Stimulated activated CD8-positive, alpha-beta memory T cell treated with anti-CD3 and anti-CD28 coated beads, Interleukin-15, amount 100 ng/mL, for 1 hour (primary cell): ENCODE results near the gene TDP2.
"Not testable (repeated sequence)": the region's sequence is repeated elsewhere in the genome, so short reads cannot be mapped to it uniquely, and the experiment has no call there.

Source experiments
- DNase-seq: peaks from one replicate; pipeline ENCODE4 v3.0.0-alpha.2; 2020; ENCODE audit warnings: low read depth

TDP2 gene

GRCh38 chr6:24680582-24680981 is 13.9 kb upstream of the TDP2 start:
- DNase-seq = no peak

GRCh38 chr6:24678792-24679352 is 12.2 kb upstream of the TDP2 start:
- DNase-seq = not testable (repeated sequence)

DNA sequence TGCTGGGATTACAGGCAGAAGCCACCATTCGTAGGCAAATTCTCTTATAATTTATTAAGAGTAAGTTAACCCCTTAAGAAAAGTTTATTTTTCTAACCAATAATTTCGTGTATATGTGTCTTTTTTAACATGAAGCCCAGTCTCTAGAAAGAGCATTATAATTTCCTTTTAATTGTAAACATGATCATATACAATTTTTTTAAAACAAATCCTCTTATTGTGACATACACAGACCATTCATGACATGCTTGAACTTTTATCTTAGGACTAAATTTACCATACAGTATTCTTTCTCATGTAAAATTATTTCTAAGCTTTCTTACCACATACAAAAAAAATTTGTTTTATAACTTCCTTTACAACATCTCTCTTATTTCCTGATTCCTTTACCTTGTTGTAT is 6.9 kb upstream of the TDP2 start:
- DNase-seq = no peak

DNA sequence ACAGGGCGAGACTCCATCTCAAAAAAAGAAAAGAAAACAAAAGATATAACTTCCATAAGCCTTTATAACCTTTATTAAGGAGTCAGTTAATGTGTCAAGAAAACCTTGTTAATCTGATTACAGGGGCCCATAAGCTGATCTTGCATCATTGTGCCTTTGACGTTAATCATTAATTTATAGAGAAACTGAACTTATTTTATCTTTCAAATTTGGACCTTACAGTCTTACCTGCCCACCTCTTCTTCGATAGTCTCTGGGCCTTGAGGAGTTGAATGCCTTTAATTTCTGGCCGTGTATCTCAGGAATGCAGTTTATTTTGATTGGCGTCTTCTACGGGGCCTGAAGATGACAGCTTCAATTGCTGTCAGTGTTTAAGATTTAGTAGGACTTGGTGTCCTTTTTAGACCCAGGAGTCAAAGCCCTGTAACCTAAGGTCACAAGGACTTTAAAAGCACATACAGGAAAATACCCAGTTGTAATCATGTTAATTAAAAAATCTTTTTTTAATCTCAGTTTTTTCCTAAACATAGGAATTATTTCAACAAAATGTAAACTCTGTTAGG is 6.0 kb upstream of the TDP2 start:
- no peak for DNase-seq

GRCh38 chr6:24671077-24671476 is 4.4 kb upstream of the TDP2 start:
- DNase-seq = not testable (repeated sequence)

DNA sequence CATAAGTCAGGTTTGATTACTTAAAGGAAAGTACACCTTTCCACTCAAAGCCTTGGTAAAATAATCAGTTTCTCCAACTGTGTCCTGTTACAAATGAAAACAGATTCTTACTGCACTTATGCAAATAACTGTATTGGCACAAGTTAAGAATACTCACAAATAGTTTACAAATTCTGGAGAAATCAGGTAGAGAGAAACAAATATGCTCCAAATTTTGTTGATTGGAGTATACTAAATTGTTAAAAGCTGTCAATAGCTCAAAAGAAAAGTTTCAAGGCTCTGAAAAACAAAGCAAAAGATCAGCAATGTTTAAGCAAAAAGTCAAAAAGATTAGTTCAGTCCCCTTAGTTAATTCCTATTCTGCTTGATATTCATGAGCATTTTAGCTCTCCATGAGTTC is 3.8 kb upstream of the TDP2 start:
- DNase-seq = not testable (repeated sequence)

DNA sequence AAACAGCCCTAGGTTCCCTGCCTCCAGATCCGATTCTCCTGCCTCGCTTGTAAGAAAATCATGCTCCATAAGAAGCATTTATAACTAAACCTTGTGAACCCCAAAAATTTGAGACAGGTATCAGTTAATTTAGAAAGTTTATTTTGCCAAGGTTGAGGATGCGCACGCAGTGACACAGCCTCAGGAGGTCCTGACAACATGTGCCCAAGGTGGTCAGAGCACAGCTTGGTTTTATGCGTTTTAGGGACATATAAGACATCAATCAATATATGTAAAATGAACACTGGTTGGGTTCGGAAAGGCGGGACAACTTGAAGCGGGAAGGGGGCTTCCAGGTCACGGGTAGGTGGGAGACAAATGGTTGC is 2.3 kb upstream of the TDP2 start:
- no peak for DNase-seq

DNA sequence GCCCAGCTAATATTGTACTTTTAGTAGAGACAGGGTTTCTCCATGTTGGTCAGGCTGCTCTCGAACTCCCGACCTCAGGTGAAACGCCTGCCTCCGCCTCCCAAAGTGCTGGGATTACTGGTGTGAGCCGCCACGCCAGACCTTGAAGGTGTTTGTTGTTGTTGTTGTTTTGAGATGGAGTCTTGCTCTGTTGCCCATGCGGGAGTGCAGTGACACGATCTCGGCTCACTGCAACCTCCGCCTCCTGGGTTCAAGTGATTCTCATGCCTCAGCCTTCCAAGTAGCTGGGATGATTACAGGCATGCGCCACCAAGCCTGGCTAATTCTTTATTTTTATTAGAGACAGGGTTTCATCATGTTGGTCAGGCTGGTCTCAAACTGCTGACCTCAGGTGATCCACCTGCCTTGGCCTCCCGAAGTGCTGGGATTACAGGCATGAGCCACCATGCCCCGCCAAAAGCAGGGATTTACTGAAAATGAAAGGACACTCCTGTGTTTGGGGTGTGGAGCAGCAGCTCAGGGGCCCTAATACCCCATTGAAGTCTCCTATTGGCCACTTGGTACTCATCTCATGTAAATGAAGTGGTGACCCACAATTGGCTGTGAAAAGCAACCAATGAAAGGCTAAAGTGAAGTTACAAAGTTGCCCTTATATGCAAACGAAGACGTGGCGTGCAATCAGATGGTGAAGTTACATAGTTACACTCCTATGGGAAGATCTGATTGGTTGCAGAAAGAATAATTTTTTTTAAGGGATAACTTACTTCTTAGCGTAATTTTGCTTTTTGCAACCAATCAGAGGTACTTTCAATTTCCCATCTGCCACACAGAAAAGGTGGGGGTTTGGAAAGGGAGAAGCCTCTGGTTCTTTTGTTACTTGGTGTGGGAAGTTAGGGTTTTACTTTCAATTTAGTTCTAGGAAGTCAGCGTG is 1.6 kb upstream of the TDP2 start:
- DNase-seq = not testable (repeated sequence)

DNA sequence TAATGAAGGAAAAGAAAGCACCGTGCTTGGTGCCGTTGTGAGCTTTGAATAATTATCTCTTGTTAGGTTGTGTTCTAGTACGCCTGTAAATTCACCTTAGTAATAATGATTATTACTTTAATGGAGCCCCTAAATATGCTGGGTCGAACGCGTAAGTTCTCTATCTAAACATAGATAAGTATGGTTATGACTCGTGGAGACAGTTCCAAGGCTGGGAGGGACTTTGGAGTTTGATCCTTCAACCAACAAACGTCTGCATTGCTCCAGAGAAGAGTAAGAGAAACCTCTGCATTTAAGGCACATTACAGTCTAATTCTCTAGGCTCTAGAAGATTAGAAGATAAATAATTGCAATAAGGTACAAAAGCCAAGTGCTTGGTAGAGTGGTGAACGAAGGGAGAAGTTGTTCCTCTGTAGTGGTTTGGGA is 692 bp upstream of the TDP2 start:
- DNase-seq = no peak

- DNase-seq = no peak
Observed at GRCh38 chr6:24666097-24666640, 530 bp downstream of the TDP2 start.

GRCh38 chr6:24664046-24664987 is 2.4 kb downstream of the TDP2 start:
- no peak for DNase-seq

GRCh38 chr6:24663189-24663588 is 3.5 kb downstream of the TDP2 start:
- no peak for DNase-seq

DNA sequence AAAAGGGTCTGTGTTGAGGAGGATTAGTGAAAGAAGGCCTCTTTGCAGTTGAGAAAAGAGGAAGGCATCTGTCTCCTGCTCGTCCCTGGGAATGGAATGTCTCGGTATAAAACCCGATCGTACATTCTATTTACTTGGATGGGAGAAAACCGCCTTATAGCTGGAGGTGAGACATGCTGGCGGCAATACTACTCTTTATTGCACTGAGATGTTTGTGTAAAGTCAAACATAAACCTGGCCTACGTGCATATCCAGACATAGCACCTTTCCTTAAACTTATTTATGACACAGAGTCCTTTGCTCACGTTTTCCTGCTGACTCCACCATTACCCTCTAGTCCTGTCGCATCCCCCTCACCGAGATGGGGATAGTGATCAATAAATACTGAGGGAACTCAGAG is 4.5 kb downstream of the TDP2 start:
- no peak for DNase-seq

DNA sequence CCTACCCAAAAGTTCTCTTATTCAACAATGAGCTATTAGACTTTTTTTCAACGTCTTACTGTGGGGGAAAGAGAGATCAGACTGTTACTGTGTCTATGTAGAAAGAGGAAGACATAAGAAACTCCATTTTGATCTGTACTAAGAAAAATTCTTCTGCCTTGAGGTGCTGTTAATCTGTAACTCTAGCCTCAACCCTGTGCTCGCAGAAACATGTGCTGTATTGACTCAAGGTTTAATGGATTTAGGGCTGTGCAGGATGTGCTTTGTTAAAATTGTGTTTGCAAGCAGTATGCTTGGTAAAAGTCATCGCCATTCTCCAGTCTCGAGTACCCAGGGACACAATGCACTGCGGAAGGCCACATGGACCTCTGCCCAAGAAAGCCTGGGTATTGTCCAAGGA is 4.9 kb downstream of the TDP2 start:
- not testable (repeated sequence) for DNase-seq

- DNase-seq = no peak
Observed at GRCh38 chr6:24660105-24660504, 6.6 kb downstream of the TDP2 start.

DNA sequence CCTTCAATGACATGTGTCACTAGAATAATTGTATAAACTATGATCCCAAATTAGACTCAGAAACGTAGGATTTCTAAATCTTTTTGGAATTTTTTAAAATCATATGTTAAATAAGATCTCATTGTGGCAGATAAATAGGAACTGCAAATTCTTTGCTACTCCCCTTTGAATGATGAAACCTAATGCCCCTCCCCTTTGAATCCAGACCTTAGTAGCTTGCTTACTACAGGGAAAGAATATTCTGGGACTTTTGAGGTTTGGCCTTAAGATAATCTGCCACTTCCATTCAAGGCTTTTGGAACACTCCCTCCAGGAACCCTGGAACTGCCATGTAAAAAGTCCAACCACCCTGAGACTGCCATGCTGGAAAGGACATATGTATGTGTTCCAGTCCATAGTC is 7.1 kb downstream of the TDP2 start:
- DNase-seq = no peak

DNA sequence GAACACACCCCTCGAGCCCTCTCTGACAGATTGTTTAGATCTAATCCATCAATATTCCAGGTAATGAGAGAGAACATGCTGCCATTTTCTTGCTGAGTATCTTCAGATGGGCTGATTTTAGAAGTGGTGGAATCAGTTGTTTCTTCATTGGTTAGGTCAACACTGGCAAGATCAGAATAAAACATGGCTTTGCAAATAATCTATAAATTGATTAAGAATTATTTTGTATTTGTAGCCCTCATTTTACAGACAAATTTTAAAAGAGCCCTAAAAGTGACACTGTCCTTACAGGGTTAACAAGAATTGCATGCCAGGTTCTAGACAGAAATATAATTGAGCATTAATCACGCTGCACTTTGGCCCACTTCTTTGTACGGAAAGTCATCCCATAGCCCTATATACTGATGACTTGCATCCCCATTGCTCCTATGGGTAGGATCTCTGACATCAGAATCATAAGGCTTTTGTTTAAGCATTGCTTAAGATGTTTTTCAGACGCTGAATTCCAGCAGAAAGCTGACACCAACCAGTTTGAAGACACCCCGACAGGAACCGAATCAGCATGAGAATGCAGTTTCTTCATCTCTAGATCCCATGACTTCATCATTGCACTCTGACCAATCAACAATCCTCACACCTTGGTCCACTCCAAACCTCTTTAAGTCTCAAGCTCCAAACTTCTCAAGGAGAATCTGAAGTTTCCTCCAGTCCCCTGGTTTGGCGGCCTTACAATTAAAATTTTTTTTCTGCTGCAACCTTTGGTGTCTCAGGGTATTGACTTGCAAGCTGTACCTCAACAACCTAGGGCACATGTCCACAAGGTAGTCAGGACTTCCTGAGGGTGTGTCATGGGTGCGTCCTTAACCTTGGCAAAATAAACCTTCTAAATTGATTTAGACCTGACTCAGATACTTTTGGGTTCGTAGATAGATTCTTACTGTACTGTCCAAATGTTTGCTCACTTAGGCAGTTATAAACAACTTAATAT is 7.8 kb downstream of the TDP2 start:
- no peak for DNase-seq

- DNase-seq = no peak
Observed at GRCh38 chr6:24655215-24655614, 11.5 kb downstream of the TDP2 start.

DNA sequence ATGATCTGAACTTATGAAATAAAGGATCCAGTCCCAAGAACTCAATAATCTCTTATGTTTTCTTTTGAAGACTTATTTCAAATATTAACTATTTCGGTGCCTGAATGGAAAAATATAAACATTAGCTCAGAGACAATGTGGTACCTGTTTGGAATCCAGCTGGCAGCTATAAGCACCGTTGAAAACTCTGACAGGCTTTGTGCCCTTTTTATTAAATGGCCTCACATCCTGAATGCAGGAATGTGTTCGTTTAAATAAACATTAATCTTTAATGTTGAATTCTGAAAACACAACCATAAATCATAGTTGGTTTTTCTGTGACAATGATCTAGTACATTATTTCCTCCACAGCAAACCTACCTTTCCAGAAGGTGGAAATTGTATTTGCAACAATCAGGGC is 16.3 kb downstream of the TDP2 start:
- DNase-seq = no peak

DNA sequence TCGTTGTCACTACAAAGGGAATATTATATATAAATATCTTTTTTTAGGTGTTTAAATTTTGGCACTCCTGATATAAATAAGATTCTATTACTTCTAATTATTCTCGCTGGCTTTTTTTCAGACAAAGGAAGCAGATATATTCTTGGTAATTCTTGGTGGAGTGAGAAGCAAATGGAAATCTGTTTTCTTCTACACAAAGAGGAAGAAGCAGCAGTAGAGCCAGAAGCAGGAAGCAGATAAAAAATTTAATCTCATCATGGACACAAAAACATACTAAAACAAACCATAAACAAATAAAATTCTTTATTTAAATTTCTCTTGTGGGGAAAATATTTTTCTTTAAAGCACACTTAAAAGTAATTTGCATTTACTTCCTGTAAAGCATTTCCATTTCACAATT is 17.0 kb downstream of the TDP2 start:
- DNase-seq = no peak

- no peak for DNase-seq
Observed at GRCh38 chr6:24648276-24648675, 18.4 kb downstream of the TDP2 start.
